ENCODE results near the gene MAK. TPM values are rescaled to one million over a fixed set of nuclear protein-coding genes. Genes with fewer than 3 reads are reported as not detected.
"Not testable (repeated sequence)": the region's sequence is repeated elsewhere in the genome, so short reads cannot be mapped to it uniquely, and the experiment has no call there.

Gene MAK
- total RNA-seq, 1 experiment from 2014 or later, result 0.22 TPM

DNA sequence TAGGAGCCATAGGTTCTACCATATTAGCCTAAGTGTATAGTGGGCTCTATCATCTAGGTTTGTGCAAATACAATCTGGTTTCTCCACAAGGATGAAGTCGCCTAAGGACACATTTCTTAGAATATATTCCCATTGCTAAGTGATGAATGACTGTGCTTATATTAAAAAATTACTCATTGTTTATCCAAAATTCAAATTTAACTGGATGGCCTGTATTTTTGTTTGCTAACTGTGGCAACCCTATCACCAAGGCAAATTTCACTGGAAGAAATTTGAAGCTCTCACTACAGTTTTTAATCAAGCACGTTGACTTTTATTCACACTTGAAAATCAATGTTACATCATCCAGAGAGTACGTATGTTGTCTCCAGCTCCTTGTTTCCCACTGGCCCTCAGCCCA, 29.6 kb upstream of the MAK start:
- H2AFZ ChIP-seq (ENCODE audit: low read depth, low read length, poor library complexity, severe bottlenecking), result no peak overlapping the region
- DNase-seq (ENCODE audit: low read depth, low spot score) (no peak), ATAC-seq (no peak)

GRCh38 chr6:10866709-10867108, 28.4 kb upstream of the MAK start:
- H2AFZ ChIP-seq (ENCODE audit: low read depth, low read length, poor library complexity, severe bottlenecking); H3K9me2 ChIP-seq (ENCODE audit: insufficient read depth); CTCF ChIA-PET; RAD21 ChIA-PET (ENCODE audit: low non-redundant PET in 1 of 2, low total read pairs in 2 of 2, uncharacterized antibody in 2 of 2, unreplicated experiment in 2 of 2); H3K4me3 ChIP-seq (replicated peaks in 1 of 2; ENCODE audit: low read depth in 1 of 2, low read length in 2 of 2); H3K4me1 ChIP-seq (ENCODE audit: control insufficient read depth in 1 of 2, insufficient read depth in 2 of 2, low read length in 2 of 2); H4K20me1 ChIP-seq (ENCODE audit: insufficient read depth); H3K27ac ChIP-seq (ENCODE audit: low read depth, low read length); H3K27me3 ChIP-seq (ENCODE audit: insufficient read depth, low read length); BruUV-seq (replicated peaks); intact Hi-C loops (cut with micrococcal nuclease); ATAC-seq; H3K79me2 ChIP-seq (ENCODE audit: insufficient read depth, low read length); H3K9me3 ChIP-seq (ENCODE audit: control insufficient read depth in 1 of 2, insufficient read depth in 1 of 2, low read depth in 1 of 2, low read length in 2 of 2); H3K36me3 ChIP-seq (ENCODE audit: control insufficient read depth in 1 of 2, insufficient read depth in 2 of 2, low read length in 2 of 2); POLR2A ChIA-PET; H3K9ac ChIP-seq (ENCODE audit: low read length); DNase-seq (ENCODE audit: low read depth, low spot score); H3K4me2 ChIP-seq (ENCODE audit: low read length): not testable (repeated sequence)

More for the DNA sequence above, 29.6 kb upstream of the MAK start:
- Histone ChIP-seq H3K27me3 (ENCODE audit: insufficient read depth, low read length) (no peaks in the 10 kb centered on the region), H3K27ac (ENCODE audit: low read depth, low read length) (no peak overlapping the region), H3K36me3 (ENCODE audit: control insufficient read depth in 1 of 2, insufficient read depth in 2 of 2, low read length in 2 of 2) (no peaks in the 10 kb centered on the region), H3K79me2 (ENCODE audit: insufficient read depth, low read length) (no peaks in the 10 kb centered on the region), H3K9me3 (ENCODE audit: control insufficient read depth in 1 of 2, insufficient read depth in 1 of 2, low read depth in 1 of 2, low read length in 2 of 2) (no peaks in the 10 kb centered on the region), H4K20me1 (ENCODE audit: insufficient read depth) (no peaks in the 10 kb centered on the region), H3K4me2 (ENCODE audit: low read length) (no peak overlapping the region), H3K9me2 (ENCODE audit: insufficient read depth) (no peaks in the 10 kb centered on the region), H3K4me1 (ENCODE audit: control insufficient read depth in 1 of 2, insufficient read depth in 2 of 2, low read length in 2 of 2) (no peaks in the 10 kb centered on the region), H3K9ac (ENCODE audit: low read length) (no peak overlapping the region), H3K4me3 (replicated peaks in 1 of 2; ENCODE audit: low read depth in 1 of 2, low read length in 2 of 2) (no peak overlapping the region)
- ChIA-PET POLR2A (no interaction called here), CTCF (no interaction called here), RAD21 (ENCODE audit: low non-redundant PET in 1 of 2, low total read pairs in 2 of 2, uncharacterized antibody in 2 of 2, unreplicated experiment in 2 of 2) (no interaction called here)
- TF ChIP-seq JUND (IDR thresholded peaks at IDR 0.05), result no peak
- no peak for TF ChIP-seq EZH2phosphoT487 (IDR thresholded peaks at IDR 0.05; ENCODE audit: borderline replicate concordance)
- no peak for TF ChIP-seq YY1 (IDR thresholded peaks at IDR 0.05; ENCODE audit: extremely low read depth, insufficient replicate concordance, low read depth, low read length)
- no peak for TF ChIP-seq EZH2 (IDR thresholded peaks at IDR 0.05)
- BruUV-seq (replicated peaks), result no TSS peak
- intact Hi-C loops (cut with micrococcal nuclease), result no loop called here

DNA sequence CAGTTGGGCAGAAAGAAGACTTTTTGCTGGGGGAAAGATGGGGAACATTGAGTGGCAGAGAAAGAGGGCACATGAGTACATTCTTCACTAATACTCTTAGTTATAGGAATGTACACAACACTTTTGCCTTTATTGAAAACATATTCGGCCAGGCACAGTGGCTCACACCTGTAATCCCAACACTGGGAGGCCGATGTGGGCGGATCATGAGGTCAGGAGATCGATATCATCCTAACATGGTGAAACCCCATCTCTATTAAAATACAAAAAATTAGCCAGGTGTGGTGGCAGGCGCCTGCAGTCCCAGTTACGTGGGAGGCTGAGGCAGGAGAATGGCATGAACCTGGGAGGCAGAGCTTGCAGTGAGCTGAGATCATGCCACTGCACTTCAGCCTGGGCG, 24.7 kb upstream of the MAK start:
- H3K27me3 ChIP-seq (ENCODE audit: insufficient read depth, low read length); H3K4me1 ChIP-seq (ENCODE audit: control insufficient read depth in 1 of 2, insufficient read depth in 2 of 2, low read length in 2 of 2); intact Hi-C loops (cut with micrococcal nuclease); H3K9me3 ChIP-seq (ENCODE audit: control insufficient read depth in 1 of 2, insufficient read depth in 1 of 2, low read depth in 1 of 2, low read length in 2 of 2); H3K4me3 ChIP-seq (replicated peaks in 1 of 2; ENCODE audit: low read depth in 1 of 2, low read length in 2 of 2); BruUV-seq (replicated peaks); H3K9me2 ChIP-seq (ENCODE audit: insufficient read depth); H3K36me3 ChIP-seq (ENCODE audit: control insufficient read depth in 1 of 2, insufficient read depth in 2 of 2, low read length in 2 of 2); DNase-seq (ENCODE audit: low read depth, low spot score); POLR2A ChIA-PET; H4K20me1 ChIP-seq (ENCODE audit: insufficient read depth); RAD21 ChIA-PET (ENCODE audit: low non-redundant PET in 1 of 2, low total read pairs in 2 of 2, uncharacterized antibody in 2 of 2, unreplicated experiment in 2 of 2); H2AFZ ChIP-seq (ENCODE audit: low read depth, low read length, poor library complexity, severe bottlenecking); H3K27ac ChIP-seq (ENCODE audit: low read depth, low read length); CTCF ChIA-PET; H3K9ac ChIP-seq (ENCODE audit: low read length); H3K4me2 ChIP-seq (ENCODE audit: low read length); H3K79me2 ChIP-seq (ENCODE audit: insufficient read depth, low read length); ATAC-seq: not testable (repeated sequence)
